ENCODE data around the gene BOC. TPM values are rescaled to one million over a fixed set of nuclear protein-coding genes. Genes with fewer than 3 reads are reported as not detected.

Gene BOC
- total and polyA plus RNA-seq, 2 experiments from 2014 or later: 2.1 to 4.1 TPM

DNA sequence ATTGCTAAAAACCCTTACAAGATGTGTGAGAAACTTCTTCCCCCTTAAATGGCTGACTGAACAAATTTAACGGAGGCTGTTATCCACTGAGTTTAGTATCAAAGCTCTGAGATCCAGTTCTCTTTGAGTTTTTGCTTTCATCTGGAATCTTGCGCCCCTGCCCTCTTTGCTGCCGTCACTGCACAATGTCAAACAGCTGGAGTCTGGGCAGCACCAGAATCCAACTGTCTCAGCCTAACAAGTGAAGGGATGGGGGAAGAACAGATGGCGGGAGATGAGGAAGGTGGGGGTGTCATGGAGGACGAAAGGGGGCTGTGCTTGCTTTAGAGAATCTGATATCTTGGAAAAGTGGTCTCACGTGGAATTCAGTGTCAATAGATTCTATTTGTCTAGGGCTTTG is 7.0 kb upstream of the BOC start:
- TF ChIP-seq CREB1 (CRISPR knock-in tag; IDR thresholded peaks at IDR 0.05; ENCODE audit: low read depth) (no peak), ZNF462 (CRISPR knock-in tag; IDR thresholded peaks at IDR 0.05) (no peak), ZNF331 (CRISPR knock-in tag; IDR thresholded peaks at IDR 0.05; ENCODE audit: low read depth) (no peak), ZNF114 (CRISPR knock-in tag; IDR thresholded peaks at IDR 0.05) (no peak), ETS1 (IDR thresholded peaks at IDR 0.05) (no peak), EZH2phosphoT487 (IDR thresholded peaks at IDR 0.05; ENCODE audit: unreplicated experiment) (no peak), CTCF (conservative IDR thresholded peaks at IDR 0.05; ENCODE audit: low read depth in 2 of 2) (no peak), NANOG (IDR thresholded peaks at IDR 0.05; ENCODE audit: borderline replicate concordance) (no peak), JUNB (IDR thresholded peaks at IDR 0.05; ENCODE audit: unreplicated experiment) (no peak), POLR2AphosphoS5 (IDR thresholded peaks at IDR 0.05; ENCODE audit: low read depth) (no peak), STAT1 (IDR thresholded peaks at IDR 0.05; ENCODE audit: unreplicated experiment) (no peak), EZH2 (IDR thresholded peaks at IDR 0.05; ENCODE audit: low read depth, unreplicated experiment) (no peak)
- TF ChIP-seq, protein P1, sequence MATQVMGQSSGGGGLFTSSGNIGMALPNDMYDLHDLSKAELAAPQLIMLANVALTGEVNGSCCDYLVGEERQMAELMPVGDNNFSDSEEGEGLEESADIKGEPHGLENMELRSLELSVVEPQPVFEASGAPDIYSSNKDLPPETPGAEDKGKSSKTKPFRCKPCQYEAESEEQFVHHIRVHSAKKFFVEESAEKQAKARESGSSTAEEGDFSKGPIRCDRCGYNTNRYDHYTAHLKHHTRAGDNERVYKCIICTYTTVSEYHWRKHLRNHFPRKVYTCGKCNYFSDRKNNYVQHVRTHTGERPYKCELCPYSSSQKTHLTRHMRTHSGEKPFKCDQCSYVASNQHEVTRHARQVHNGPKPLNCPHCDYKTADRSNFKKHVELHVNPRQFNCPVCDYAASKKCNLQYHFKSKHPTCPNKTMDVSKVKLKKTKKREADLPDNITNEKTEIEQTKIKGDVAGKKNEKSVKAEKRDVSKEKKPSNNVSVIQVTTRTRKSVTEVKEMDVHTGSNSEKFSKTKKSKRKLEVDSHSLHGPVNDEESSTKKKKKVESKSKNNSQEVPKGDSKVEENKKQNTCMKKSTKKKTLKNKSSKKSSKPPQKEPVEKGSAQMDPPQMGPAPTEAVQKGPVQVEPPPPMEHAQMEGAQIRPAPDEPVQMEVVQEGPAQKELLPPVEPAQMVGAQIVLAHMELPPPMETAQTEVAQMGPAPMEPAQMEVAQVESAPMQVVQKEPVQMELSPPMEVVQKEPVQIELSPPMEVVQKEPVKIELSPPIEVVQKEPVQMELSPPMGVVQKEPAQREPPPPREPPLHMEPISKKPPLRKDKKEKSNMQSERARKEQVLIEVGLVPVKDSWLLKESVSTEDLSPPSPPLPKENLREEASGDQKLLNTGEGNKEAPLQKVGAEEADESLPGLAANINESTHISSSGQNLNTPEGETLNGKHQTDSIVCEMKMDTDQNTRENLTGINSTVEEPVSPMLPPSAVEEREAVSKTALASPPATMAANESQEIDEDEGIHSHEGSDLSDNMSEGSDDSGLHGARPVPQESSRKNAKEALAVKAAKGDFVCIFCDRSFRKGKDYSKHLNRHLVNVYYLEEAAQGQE (IDR thresholded peaks at IDR 0.05; ENCODE audit: unreplicated experiment): no peak
- H3K4me1 Mint-ChIP-seq: peaks cover 10% of the 10 kb centered on the region
- Histone ChIP-seq H3K9me2 (ENCODE audit: insufficient read depth) (no peaks in the 10 kb centered on the region), H3K4me3 (no peak overlapping the region), H3K27me3 (ENCODE audit: insufficient read depth) (no peaks in the 10 kb centered on the region), H3K4me1 (ENCODE audit: insufficient read depth) (peaks cover 5% of the 10 kb centered on the region; the same call in 1 of the 2 replicates), H4K20me1 (replicated peaks; ENCODE audit: insufficient read depth) (no peaks in the 10 kb centered on the region), H3K27ac (ENCODE audit: low read depth) (no peak overlapping the region), H3K4me2 (no peak overlapping the region), H3K79me2 (replicated peaks; ENCODE audit: insufficient read depth) (no peaks in the 10 kb centered on the region), H3K36me3 (ENCODE audit: insufficient read depth) (no peaks in the 10 kb centered on the region), H2AFZ (no peak overlapping the region), H3F3A (replicated peaks; ENCODE audit: low read depth) (no peaks in the 10 kb centered on the region)
- H3K27ac Mint-ChIP-seq: no peak overlapping the region
- no peaks in the 10 kb centered on the region for H3K27me3 Mint-ChIP-seq (ENCODE audit: insufficient read depth, low read depth, poor library complexity)
- no peak overlapping the region for H3K4me3 Mint-ChIP-seq
- no peaks in the 10 kb centered on the region for H3K9me3 Mint-ChIP-seq
- ATAC-seq: no peak
- DNase-seq (ENCODE audit: low spot score): no peak
- no peaks in the 10 kb centered on the region for H3K36me3 Mint-ChIP-seq (ENCODE audit: low read depth)
